Endothelial cell of coronary artery (primary cell): Measurements from ENCODE around the gene CKAP2L. TPM values are rescaled to one million over a fixed set of nuclear protein-coding genes. Genes with fewer than 3 reads are reported as not detected.

Experiments
- total RNA-seq: library from RNA; depleted of rRNA; stranded (reverse); fragments of >200 nt; gene quantifications from 2 replicates; pipeline ENCODE4 v1.2.3, GENCODE V29; 2014

Gene CKAP2L, protein sequence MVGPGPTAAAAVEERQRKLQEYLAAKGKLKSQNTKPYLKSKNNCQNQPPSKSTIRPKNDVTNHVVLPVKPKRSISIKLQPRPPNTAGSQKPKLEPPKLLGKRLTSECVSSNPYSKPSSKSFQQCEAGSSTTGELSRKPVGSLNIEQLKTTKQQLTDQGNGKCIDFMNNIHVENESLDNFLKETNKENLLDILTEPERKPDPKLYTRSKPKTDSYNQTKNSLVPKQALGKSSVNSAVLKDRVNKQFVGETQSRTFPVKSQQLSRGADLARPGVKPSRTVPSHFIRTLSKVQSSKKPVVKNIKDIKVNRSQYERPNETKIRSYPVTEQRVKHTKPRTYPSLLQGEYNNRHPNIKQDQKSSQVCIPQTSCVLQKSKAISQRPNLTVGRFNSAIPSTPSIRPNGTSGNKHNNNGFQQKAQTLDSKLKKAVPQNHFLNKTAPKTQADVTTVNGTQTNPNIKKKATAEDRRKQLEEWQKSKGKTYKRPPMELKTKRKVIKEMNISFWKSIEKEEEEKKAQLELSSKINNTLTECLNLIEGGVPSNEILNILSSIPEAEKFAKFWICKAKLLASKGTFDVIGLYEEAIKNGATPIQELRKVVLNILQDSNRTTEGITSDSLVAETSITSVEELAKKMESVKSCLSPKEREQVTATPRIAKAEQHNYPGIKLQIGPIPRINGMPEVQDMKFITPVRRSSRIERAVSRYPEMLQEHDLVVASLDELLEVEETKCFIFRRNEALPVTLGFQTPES
- 3.0 and 6.8 TPM in 2 replicates for total RNA-seq

DNA sequence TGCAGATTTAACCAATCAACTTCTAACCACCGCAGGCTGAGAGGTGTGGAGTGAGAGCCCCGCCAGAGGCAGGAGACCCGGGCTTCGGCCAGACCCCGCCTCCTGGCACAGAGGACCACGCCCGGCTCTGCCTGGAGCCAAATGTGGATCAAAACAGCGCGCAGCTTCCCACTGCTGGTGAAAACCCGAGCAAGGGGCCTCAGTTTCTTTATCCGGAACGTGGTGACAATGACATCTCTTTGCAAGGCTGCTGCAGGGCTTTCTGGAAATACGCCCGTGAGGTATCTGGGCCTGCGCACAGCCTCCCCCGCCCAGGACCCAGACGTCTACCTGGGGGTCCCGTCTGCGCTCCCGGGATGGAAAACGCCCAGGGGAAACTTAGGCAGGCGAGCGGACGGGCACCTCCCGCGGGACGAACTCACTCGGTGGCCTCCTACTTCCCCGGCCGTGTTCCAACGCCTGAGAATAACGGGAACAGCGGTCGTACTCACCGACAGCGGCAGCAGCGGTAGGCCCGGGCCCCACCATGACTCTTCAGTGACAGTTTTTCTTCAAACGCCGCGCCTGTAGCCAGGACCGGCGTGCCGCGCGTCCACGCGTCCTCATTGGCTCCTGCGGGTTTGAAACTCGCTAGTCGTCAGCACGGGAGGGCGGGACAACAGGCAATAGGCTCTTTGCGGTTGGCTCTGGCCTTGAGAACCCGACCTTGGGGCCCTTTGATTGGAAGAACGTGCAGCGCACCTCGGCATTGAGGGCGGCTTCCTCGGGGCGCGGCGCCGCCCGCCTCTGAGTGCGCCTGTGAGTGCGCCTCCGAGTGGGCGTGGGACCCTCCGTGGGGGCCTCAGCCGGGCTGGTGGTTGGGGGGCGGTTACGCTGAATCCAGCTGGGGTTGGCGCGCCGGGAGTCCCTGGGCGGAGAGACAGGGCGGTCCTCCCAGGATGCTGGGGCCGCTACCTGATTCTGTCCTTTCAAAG lies at the start of gene CKAP2L:
TSS of gene CKAP2L (minus strand) at position 539 of the 974 bp plus-strand sequence. CDS start at position 528, 11 bp downstream.

DNA sequence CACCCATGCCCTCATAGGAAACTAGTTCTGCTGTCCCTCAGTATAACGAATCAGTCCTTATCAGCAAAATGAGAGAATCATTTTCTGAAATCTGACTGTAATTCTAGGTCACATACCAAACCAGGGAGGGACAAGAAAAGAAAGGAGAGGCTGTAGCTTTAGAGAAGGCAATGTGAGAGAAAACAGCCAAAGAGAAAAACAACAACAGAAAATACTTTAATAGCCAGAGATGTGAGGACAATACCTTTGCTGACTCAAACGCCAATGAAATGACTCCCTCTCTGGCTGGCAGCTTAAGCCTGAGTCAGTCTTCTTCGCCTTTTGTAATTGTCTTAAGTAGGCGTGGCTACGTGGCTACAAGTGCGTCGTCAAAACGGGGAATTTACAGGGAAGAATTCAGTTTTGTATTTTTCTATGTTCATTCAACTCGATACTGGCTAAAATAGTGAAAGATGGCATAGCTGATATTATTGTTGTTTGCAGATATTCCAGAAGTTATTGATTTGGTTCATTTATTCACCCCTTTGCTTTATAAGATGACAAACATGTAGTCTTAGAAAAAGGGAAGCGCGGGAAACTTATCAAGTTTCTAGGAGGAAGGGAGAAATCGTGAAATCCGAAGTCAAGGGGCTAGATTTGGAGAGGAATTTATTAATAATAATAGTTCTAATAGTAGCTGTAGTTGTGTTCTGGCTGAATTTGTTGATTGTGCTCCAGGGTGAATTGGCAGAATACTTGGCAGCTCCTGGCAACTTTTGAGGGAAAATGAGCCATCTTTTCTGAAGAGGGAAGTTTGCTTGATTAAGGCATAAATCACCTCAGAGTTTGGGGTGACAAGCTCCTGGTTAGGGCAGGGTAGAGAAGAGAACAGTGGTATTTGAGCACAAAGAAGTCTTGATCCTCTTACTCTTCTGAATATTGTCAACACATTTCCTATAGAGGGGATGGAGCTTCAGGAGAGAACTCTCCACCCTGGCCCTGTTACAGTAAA lies 20.1 kb upstream of the CKAP2L start, which contains the start of gene IL1A:
TSS of gene IL1A (minus strand) at position 295 of the 991 bp plus-strand sequence. CDS start 723 bp downstream, outside the sequence.

DNA sequence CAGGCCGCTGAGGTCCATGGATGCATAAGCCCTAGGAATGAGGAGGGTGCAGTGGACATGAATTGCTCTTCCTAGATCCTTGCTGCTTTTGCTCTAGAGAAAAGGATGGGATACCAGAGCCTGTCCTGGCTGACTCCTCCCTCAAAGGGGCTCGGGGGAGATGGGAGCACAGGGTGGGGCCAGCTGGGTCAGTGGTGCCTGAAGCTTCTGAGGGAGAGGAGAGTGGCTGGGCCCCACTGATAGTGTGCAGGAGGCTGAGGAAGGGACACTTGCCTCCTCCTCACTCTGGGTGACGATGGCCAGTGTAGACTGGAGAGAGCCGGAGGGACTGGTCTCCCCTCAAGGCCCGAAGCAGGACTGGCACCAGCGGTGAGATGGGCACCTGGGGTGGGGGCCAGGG lies 43.6 kb downstream of the CKAP2L start, which contains the start of gene NT5DC4:
TSS of gene NT5DC4 (plus strand) at position 236 of the 400 bp plus-strand sequence. CDS start at position 296, 60 bp downstream.

Other genes starting within 250 kb of the CKAP2L start
- gene POLR1B, start 222.1 kb downstream of the CKAP2L start, total RNA-seq, result 20.6 and 22.1 TPM in 2 replicates
- 6.8 and 7.1 TPM in 2 replicates for gene CHCHD5, start 180.0 kb downstream of the CKAP2L start, total RNA-seq
- 69.8 and 85.7 TPM in 2 replicates for gene SLC20A1, start 118.7 kb downstream of the CKAP2L start, total RNA-seq
- not detected in 2 replicates for gene NT5DC4, start 43.6 kb downstream of the CKAP2L start, total RNA-seq
- gene IL1A, start 19.9 kb upstream of the CKAP2L start, total RNA-seq, result 0.75 and 1.8 TPM in 2 replicates
- 8.2 TPM in 1 of 2 replicates, not detected in the other for gene IL1B, start 72.2 kb upstream of the CKAP2L start, total RNA-seq
- not detected in 2 replicates for gene IL37, start 146.6 kb upstream of the CKAP2L start, total RNA-seq
- gene IL36G, start 213.4 kb upstream of the CKAP2L start, total RNA-seq, result not detected in 2 replicates
- gene IL36A, start 240.8 kb upstream of the CKAP2L start, total RNA-seq, result 0.09 TPM in 1 of 2 replicates, not detected in the other